Fibroblast of lung (primary cell): ENCODE measurements around the gene ZNF521. TPM values are rescaled to one million over a fixed set of nuclear protein-coding genes. Genes with fewer than 3 reads are reported as not detected.

Experiments
- DNase-seq, 2 donors: peaks; one replicate each; pipeline versions ENCODE4 v3.0.0 to v3.0.0-alpha.2; 2010; ENCODE audit warnings: low read depth in 2 of 2
- H2AFZ ChIP-seq: 2 replicates; pipeline ENCODE4 v1.5.1; 2012; ENCODE audit warnings: low read length, control low read depth, inconsistent platforms
- H3K27ac ChIP-seq: 2 replicates; pipeline ENCODE4 v1.5.1; 2011; ENCODE audit warnings: low read length, control low read depth; ENCODE audit not compliant: insufficient read depth
- H3K27me3 ChIP-seq: 2 replicates; pipeline ENCODE4 v1.5.1; 2011; ENCODE audit warnings: mild to moderate bottlenecking, low read length; ENCODE audit not compliant: control insufficient read depth, insufficient read depth
- H3K36me3 ChIP-seq: 2 replicates; pipeline ENCODE4 v1.5.1; 2011; ENCODE audit warnings: low read length; ENCODE audit not compliant: control insufficient read depth, insufficient read depth
- H3K4me1 ChIP-seq: 2 replicates; pipeline ENCODE4 v1.5.1; 2011; ENCODE audit warnings: low read length; ENCODE audit not compliant: control insufficient read depth, insufficient read depth; ENCODE audit errors: extremely low read depth
- H3K4me2 ChIP-seq: 2 replicates; pipeline ENCODE4 v1.5.1; 2011; ENCODE audit warnings: low read length, control low read depth; ENCODE audit not compliant: insufficient read depth; ENCODE audit errors: extremely low read depth
- H3K4me3 ChIP-seq, 4 experiments: fragments of 200-600 bp in 1 of 4; sonication (generic) in 1 of 4; replicated peaks in 1 of 4; 2 replicates each; pipeline ENCODE4 v1.5.1; 2011 to 2016; ENCODE audit warnings: low read length in 4 of 4, low read depth in 3 of 4, mild to moderate bottlenecking in 3 of 4, control low read depth in 2 of 4, inconsistent platforms in 1 of 4, mixed read lengths in 1 of 4; ENCODE audit not compliant: insufficient read depth in 1 of 4; ENCODE audit errors: control extremely low read depth in 1 of 4
- H3K79me2 ChIP-seq: 2 replicates; pipeline ENCODE4 v1.5.1; 2012; ENCODE audit warnings: mild to moderate bottlenecking, low read length, inconsistent platforms; ENCODE audit not compliant: control insufficient read depth, insufficient read depth
- H3K9ac ChIP-seq: 2 replicates; pipeline ENCODE4 v1.5.1; 2011; ENCODE audit warnings: mild to moderate bottlenecking, low read length, control low read depth; ENCODE audit not compliant: insufficient read depth
- H3K9me3 ChIP-seq: 2 replicates; pipeline ENCODE4 v1.5.1; 2012; ENCODE audit warnings: low read depth, low read length; ENCODE audit not compliant: control insufficient read depth, insufficient read depth
- H4K20me1 ChIP-seq: 2 replicates; pipeline ENCODE4 v1.5.1; 2011; ENCODE audit warnings: low read length; ENCODE audit not compliant: control insufficient read depth, insufficient read depth; ENCODE audit errors: extremely low read depth
- EZH2 ChIP-seq: IDR thresholded peaks from 2 replicates; pipeline ENCODE4 v1.5.1; 2012; ENCODE audit warnings: low read length, control low read depth, mild to moderate bottlenecking; ENCODE audit errors: missing control alignments
- polyA plus RNA-seq, 2 donors: library from polyadenylated mRNA; depleted of rRNA in 1 of 2; stranded (reverse) in 1 of 2; unstranded in 1 of 2; fragments of >200 nt; gene quantifications; 2 replicates each; pipeline ENCODE4 v1.2.1, GENCODE V29; 2011 to 2012; ENCODE audit warnings: missing spikeins in 1 of 2
- total RNA-seq: library from RNA; depleted of rRNA; stranded (reverse); fragments of >200 nt; gene quantifications from 2 replicates; pipeline ENCODE4 v1.2.1, GENCODE V29; 2014
- TF ChIP-seq, protein P1 (sequence below), 2 donors: IDR thresholded peaks in 1 of 2; conservative IDR thresholded peaks in 1 of 2; 1 replicate in 1 of 2; 2 replicates in 1 of 2; pipeline ENCODE4 v1.5.1; 2011 to 2012; ENCODE audit warnings: low read length in 2 of 2, control low read depth in 1 of 2, inconsistent platforms in 1 of 2, low read depth in 1 of 2, mild to moderate bottlenecking in 1 of 2

ZNF521 gene
- total and polyA plus RNA-seq, 2 donors (not counting 1 experiment from before 2014, with no cell fraction given), result 25.2 to 43.6 TPM

DNA sequence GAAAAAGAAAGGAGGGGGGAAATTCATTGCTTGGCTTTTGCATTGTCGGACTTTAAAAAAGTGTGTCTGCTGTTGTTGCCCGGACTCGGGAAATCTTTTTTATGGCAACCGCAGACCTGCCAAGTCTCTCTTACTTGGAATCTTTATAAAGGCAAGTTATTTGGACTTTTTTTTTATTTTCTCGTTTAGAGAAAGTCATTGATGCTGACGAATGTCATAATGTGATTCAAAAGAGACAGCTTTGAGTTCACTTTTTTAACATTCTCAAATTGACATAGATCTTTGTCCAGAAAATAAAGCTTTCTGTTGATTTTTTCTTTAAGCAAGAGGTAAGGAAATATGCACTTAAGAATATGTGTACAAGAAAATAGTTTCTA lies 651 bp upstream of the ZNF521 start:
- no peaks in the 10 kb centered on the region for H3K9me3 ChIP-seq
- peak overlapping the region; percentile 45 for H2AFZ ChIP-seq
- H3K4me1 ChIP-seq, result peaks cover 4% of the 10 kb centered on the region
- H4K20me1 ChIP-seq, result no peaks in the 10 kb centered on the region
- no peak for DNase-seq
- TF ChIP-seq, protein P1, sequence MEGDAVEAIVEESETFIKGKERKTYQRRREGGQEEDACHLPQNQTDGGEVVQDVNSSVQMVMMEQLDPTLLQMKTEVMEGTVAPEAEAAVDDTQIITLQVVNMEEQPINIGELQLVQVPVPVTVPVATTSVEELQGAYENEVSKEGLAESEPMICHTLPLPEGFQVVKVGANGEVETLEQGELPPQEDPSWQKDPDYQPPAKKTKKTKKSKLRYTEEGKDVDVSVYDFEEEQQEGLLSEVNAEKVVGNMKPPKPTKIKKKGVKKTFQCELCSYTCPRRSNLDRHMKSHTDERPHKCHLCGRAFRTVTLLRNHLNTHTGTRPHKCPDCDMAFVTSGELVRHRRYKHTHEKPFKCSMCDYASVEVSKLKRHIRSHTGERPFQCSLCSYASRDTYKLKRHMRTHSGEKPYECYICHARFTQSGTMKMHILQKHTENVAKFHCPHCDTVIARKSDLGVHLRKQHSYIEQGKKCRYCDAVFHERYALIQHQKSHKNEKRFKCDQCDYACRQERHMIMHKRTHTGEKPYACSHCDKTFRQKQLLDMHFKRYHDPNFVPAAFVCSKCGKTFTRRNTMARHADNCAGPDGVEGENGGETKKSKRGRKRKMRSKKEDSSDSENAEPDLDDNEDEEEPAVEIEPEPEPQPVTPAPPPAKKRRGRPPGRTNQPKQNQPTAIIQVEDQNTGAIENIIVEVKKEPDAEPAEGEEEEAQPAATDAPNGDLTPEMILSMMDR (conservative IDR thresholded peaks at IDR 0.05 in 1 of 2, IDR thresholded peaks at IDR 0.05 in 1 of 2; ENCODE audit: low read depth in 1 of 2, low read length in 2 of 2), result no peak
- no peak for TF ChIP-seq EZH2
- H3K4me2 ChIP-seq, result peak overlapping the region; percentile 77
- no peak overlapping the region for H3K27ac ChIP-seq
- peak overlapping the region; percentile 39 for H3K9ac ChIP-seq
- no peaks in the 10 kb centered on the region for H3K27me3 ChIP-seq
- H3K4me3 ChIP-seq, result peak overlapping the region; percentile 52 to 80 (median 66)
- no peaks in the 10 kb centered on the region for H3K36me3 ChIP-seq
- peaks cover 20% of the 10 kb centered on the region for H3K79me2 ChIP-seq

DNA sequence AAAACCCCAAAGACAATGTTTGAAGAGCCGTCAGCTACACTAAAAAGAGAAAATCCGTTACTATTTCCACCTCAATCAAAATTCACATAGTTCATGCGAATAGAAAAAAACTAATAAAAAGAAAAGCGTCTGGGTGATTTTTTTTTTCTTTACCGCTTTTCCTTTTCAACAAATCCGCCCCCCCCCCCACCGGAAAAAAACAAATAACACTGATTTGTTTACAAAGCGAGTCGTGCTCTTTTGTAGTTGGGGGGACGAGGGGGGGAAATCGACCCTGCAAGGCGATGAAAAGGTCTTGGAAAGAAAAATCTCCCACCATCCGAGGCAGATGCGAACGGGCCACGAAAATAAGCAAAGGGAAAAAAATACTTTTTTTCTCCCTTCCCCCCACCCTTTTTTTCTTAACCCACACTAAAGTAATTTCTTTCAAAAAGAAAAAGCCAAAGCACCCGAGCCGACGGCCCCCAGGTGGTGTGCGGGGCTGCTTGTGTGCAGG lies 638 bp downstream of the ZNF521 start:
- Histone ChIP-seq H3K27ac (peak overlapping the region; percentile 93), H3K4me3 (peak overlapping the region; percentile 74 to 94 (median 89)), H3K4me1 (peaks cover 4% of the 10 kb centered on the region), H3K36me3 (no peaks in the 10 kb centered on the region), H2AFZ (no peak overlapping the region), H3K4me2 (peak overlapping the region; percentile 54), H3K27me3 (no peaks in the 10 kb centered on the region), H4K20me1 (no peaks in the 10 kb centered on the region), H3K9me3 (no peaks in the 10 kb centered on the region), H3K79me2 (peaks cover 30% of the 10 kb centered on the region), H3K9ac (peak overlapping the region; percentile 90)
- peak in 1 of 2 donors; percentile 10 for DNase-seq
- no peak for TF ChIP-seq EZH2
- TF ChIP-seq, protein P1 (conservative IDR thresholded peaks at IDR 0.05 in 1 of 2, IDR thresholded peaks at IDR 0.05 in 1 of 2; ENCODE audit: low read depth in 1 of 2, low read length in 2 of 2), result no peak

DNA sequence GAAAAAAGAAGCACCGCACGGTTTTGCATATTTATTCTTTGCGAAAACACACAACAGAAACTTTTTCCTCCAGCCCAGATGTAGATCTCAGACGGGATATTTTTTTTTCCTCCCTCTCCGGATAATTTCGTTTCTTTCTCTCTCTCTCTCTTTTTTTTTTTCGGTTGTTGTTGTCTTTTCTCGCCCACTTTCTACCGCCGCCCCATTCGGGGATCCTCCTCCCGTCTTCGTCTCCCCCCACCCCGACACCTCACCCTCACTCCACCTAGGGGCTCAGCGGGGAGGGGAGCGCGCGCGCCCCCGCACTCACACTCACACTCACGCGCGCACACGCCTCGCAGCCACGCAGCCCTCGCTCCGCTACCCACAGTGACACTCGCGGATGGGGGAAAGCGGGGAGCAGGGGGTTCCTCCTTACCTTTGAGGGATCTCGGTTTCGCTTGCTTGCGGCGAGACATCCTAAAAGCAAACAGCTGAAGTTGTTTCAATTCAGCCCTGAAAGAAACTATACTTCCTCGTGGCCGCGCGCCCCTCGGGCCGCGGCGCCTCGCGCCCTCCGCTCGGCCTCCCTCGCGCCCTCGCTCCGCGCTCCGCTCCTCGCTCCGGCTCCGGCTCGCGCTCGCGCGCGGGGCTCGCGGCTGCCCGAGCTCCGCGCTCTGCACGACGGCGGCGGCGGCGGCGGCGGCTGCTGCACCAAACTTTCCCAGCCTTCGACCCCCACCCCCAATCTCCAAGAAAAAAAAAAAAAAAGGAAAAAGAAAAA lies 1.3 kb downstream of the ZNF521 start:
- peak overlapping the region; percentile 90 for H3K9ac ChIP-seq
- H3K9me3 ChIP-seq, result no peaks in the 10 kb centered on the region
- H3K36me3 ChIP-seq, result no peaks in the 10 kb centered on the region
- no peaks in the 10 kb centered on the region for H4K20me1 ChIP-seq
- peak overlapping the region; percentile 84 for H2AFZ ChIP-seq
- peaks cover 4% of the 10 kb centered on the region for H3K4me1 ChIP-seq
- H3K27me3 ChIP-seq, result no peaks in the 10 kb centered on the region
- H3K4me3 ChIP-seq, result peak overlapping the region; percentile 85 to 94 (median 89)
- H3K27ac ChIP-seq, result peak overlapping the region; percentile 93
- peak; percentile 61 to 62 for DNase-seq
- TF ChIP-seq, protein P1 (conservative IDR thresholded peaks at IDR 0.05 in 1 of 2, IDR thresholded peaks at IDR 0.05 in 1 of 2; ENCODE audit: low read depth in 1 of 2, low read length in 2 of 2), result no peak
- TF ChIP-seq EZH2, result no peak
- H3K4me2 ChIP-seq, result peak overlapping the region; percentile 61
- H3K79me2 ChIP-seq, result peaks cover 30% of the 10 kb centered on the region
